H1 (cell line): ENCODE measurements around the gene TM2D1. TPM values are rescaled to one million over a fixed set of nuclear protein-coding genes. Genes with fewer than 3 reads are reported as not detected.

ENCODE experiments used
- CREB1 ChIP-seq: IDR thresholded peaks from 2 replicates; pipeline ENCODE4 v1.6.1; 2012; ENCODE audit warnings: inconsistent platforms
- E2F6 ChIP-seq: IDR thresholded peaks from 2 replicates; pipeline ENCODE4 v1.6.1; 2012; ENCODE audit warnings: inconsistent platforms
- JUN ChIP-seq: IDR thresholded peaks from 2 replicates; pipeline ENCODE4 v1.6.1; 2011; ENCODE audit warnings: low read depth, mild to moderate bottlenecking, improper control_type of control experiment, low read length
- NANOG ChIP-seq: IDR thresholded peaks from 2 replicates; pipeline ENCODE4 v1.6.1; 2011; ENCODE audit warnings: low read length, low read depth, mild to moderate bottlenecking, inconsistent platforms; ENCODE audit not compliant: insufficient read depth, poor library complexity, severe bottlenecking
- SAP30 ChIP-seq: fragments of 300-600 bp; sonication (generic); IDR thresholded peaks from 2 replicates; pipeline ENCODE4 v1.7.1; 2012; ENCODE audit warnings: low read length, moderate library complexity, mild to moderate bottlenecking, inconsistent platforms; ENCODE audit not compliant: insufficient read depth, insufficient replicate concordance
- SIN3A ChIP-seq, 2 experiments: IDR thresholded peaks in 1 of 2; conservative IDR thresholded peaks in 1 of 2; 2 replicates each; pipeline ENCODE4 v1.6.1; 2011 to 2012; ENCODE audit warnings: low read length in 2 of 2, improper control_type of control experiment in 1 of 2, low read depth in 1 of 2, mild to moderate bottlenecking in 1 of 2
- USF2 ChIP-seq: IDR thresholded peaks from 2 replicates; pipeline ENCODE4 v1.6.1; 2011; ENCODE audit warnings: low read length, improper control_type of control experiment
- polyA plus RNA-seq, 7 experiments: library from polyadenylated mRNA; depleted of rRNA in 3 of 7; stranded (reverse) in 5 of 7; unstranded in 2 of 7; fragments of >200 nt in 5 of 7; fragments of 200-250 nt in 2 of 7; gene quantifications; 1 replicate in 5 of 7; 2 replicates in 1 of 7; 4 replicates in 1 of 7; pipeline versions ENCODE4 v1.2.1 to v1.2.3, GENCODE V29; 2011 to 2013; ENCODE audit warnings: missing spikeins in 2 of 7, mixed read lengths in 2 of 7
- total RNA-seq: library from RNA; stranded (reverse); fragmentation: NEBNext Ultra II Directional; extraction: Animal tissue kit (Norgen Biotek cat#: 25700); gene quantifications from 2 replicates; pipeline ENCODE4 v1.2.1, GENCODE V29; 2021

The TM2D1 gene
- total and polyA plus RNA-seq, 2 of the 8 experiments (the other 6 are each of a cell fraction or from before 2014, with no cell fraction given), result 17.7 to 20.5 TPM

GRCh38 chr1:61724813-61725694 is at the start of gene TM2D1 (continued):
- peak; percentile 59 for TF ChIP-seq CREB1
- TF ChIP-seq E2F6, result peak; percentile 73
- peak; percentile 47 to 89; a peak in 2 of 4 replicates for TF ChIP-seq SIN3A (conservative IDR thresholded peaks at IDR 0.05 in 1 of 2, IDR thresholded peaks at IDR 0.05 in 1 of 2; ENCODE audit: low read depth in 1 of 2, low read length in 2 of 2)
- TF ChIP-seq USF2, result 0 out of 2 replicates have a peak, but pooled peaks have one; percentile 4
- TF ChIP-seq JUN, result no peak
- no peak for TF ChIP-seq NANOG
- TF ChIP-seq SAP30, result no peak
- TF ChIP-seq, all 59 proteins: peak for 25
